Activated CD4-positive, alpha-beta T cell treated with anti-CD3 and anti-CD28 coated beads, Interleukin-2, amount 10 ng/mL, durations not matched to agents 24 days and 14 days (primary cell): Measurements from ENCODE around the gene GH2. TPM values are rescaled to one million over a fixed set of nuclear protein-coding genes. Genes with fewer than 3 reads are reported as not detected.
"Not testable (repeated sequence)": the region's sequence is repeated elsewhere in the genome, so short reads cannot be mapped to it uniquely, and the experiment has no call there.

Source experiments
- DNase-seq: peaks from one replicate; pipeline ENCODE4 v3.0.0; 2022
- H3K27ac Mint-ChIP-seq: one replicate; pipeline ENCODE4 v1.8.0; 2022; ENCODE audit warnings: mild to moderate bottlenecking, mixed read lengths
- H3K27me3 Mint-ChIP-seq: one replicate; pipeline ENCODE4 v1.8.0; 2022; ENCODE audit warnings: mixed read lengths
- H3K36me3 Mint-ChIP-seq: one replicate; pipeline ENCODE4 v1.8.0; 2022; ENCODE audit warnings: low read depth, mild to moderate bottlenecking, mixed read lengths
- H3K4me1 Mint-ChIP-seq: one replicate; pipeline ENCODE4 v1.8.0; 2021; ENCODE audit warnings: mixed read lengths
- H3K4me3 Mint-ChIP-seq: one replicate; pipeline ENCODE4 v1.8.0; 2022; ENCODE audit warnings: mild to moderate bottlenecking, moderate library complexity, mixed read lengths
- H3K9me3 Mint-ChIP-seq: one replicate; pipeline ENCODE4 v1.8.0; 2021; ENCODE audit warnings: mixed read lengths
- intact Hi-C: fragments of 100-400 bp; cut with micrococcal nuclease; formaldehyde crosslinking; loops from one replicate; pipeline ENCODE4 v1.15.1; 2023
- total RNA-seq: library from RNA; stranded (reverse); gene quantifications from 2 replicates; pipeline ENCODE4 v1.2.3, GENCODE V29; 2022

Gene GH2
- total RNA-seq, 1 donor from 2014 or later: not detected

DNA sequence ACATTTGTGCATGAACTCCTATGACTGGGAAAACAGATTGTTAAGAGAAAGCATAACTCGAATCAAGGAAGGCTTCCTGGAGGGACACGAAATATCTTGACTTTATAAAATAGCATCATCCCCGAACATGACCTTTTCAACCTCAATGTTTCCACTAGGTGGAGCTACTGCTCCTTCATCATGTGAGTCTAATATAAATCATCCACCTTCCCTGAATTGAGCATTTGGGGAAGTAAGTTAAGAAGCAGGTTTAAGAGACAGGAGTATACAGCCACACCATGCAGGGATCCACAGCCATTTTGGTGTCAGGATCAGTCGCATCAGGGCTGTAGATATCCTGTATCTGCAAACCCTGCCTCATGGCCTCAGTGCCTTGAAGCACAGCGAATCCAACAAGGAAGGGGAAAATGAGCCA lies 22.1 kb upstream of the GH2 start:
- Mint-ChIP-seq H3K27me3 (peaks cover 17% of the 10 kb centered on the region), H3K4me1 (peaks cover 10% of the 10 kb centered on the region)
- H3K4me3 Mint-ChIP-seq, intact Hi-C loops, H3K36me3 Mint-ChIP-seq, H3K27ac Mint-ChIP-seq, H3K9me3 Mint-ChIP-seq: not testable (repeated sequence)
- DNase-seq: peak; percentile 81

DNA sequence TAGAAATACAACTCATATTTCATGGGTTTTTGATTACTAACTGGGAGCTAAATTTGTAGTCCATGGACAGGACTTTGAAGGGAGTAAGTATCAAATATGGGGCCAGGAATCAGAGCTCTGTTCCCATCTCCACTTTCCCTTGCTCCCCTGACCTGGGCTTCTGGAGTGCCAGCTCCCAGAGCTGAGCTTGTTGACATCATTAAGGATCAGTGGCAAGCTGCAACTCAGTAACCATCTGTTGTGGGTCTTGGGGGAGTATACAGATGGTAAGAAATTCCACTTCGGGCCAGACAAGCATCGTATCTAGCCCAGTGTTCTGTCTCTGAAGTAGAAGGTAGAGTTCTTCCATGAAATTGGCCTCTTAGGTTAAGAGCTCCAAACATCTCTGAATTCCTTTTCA lies 20.2 kb upstream of the GH2 start:
- H3K27ac Mint-ChIP-seq, H3K4me3 Mint-ChIP-seq, H3K9me3 Mint-ChIP-seq, DNase-seq, intact Hi-C loops, H3K36me3 Mint-ChIP-seq: not testable (repeated sequence)
- H3K27me3 Mint-ChIP-seq: peaks cover 14% of the 10 kb centered on the region
- H3K4me1 Mint-ChIP-seq: peaks cover 10% of the 10 kb centered on the region

DNA sequence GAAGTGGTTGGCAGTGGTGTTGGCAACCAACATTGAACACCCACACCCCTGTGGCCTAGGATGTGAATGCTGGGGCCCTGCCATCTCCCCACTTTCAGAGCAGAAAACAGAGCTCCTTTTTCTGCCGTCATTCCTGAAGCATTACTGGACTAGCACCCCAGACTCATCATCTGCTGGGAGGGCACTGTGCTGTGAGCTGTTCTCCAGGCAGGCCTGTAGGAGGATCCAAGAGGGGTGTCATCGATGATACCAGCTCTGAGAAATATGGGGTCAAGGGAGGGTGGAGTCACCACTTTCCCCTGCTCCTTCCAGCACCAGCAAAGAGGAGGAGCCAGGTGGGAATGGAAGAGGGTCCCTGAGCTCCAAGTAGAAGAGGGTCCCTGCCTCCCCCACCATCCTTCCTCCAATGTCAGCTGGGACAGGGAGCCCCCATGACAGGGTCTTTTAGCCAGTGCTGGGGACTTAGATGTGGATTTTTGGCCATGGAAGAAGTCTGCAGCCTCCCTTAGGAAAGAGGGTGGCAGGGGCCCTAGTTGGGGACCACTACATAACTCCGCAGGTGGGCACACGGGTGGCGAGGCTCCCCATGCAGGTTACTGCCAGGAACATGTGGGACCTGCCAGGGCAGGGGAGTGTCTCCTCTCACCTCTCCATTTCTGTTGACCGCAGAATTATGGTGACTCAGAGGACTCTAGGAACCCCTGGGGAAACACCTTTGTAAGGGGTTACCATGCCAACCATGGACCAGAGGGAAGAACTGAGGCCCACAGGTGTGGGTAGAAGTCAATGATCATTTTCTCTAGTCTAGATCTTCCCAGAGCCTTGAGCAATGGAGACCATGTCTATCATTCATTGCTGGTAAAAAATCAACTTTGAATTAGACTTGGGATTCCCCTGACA lies 17.4 kb upstream of the GH2 start:
- H3K27me3 Mint-ChIP-seq: peaks cover 13% of the 10 kb centered on the region
- H3K4me3 Mint-ChIP-seq, H3K27ac Mint-ChIP-seq, H3K36me3 Mint-ChIP-seq, intact Hi-C loops, H3K9me3 Mint-ChIP-seq: not testable (repeated sequence)
- DNase-seq: peak; percentile 76
- peaks cover 10% of the 10 kb centered on the region for H3K4me1 Mint-ChIP-seq

DNA sequence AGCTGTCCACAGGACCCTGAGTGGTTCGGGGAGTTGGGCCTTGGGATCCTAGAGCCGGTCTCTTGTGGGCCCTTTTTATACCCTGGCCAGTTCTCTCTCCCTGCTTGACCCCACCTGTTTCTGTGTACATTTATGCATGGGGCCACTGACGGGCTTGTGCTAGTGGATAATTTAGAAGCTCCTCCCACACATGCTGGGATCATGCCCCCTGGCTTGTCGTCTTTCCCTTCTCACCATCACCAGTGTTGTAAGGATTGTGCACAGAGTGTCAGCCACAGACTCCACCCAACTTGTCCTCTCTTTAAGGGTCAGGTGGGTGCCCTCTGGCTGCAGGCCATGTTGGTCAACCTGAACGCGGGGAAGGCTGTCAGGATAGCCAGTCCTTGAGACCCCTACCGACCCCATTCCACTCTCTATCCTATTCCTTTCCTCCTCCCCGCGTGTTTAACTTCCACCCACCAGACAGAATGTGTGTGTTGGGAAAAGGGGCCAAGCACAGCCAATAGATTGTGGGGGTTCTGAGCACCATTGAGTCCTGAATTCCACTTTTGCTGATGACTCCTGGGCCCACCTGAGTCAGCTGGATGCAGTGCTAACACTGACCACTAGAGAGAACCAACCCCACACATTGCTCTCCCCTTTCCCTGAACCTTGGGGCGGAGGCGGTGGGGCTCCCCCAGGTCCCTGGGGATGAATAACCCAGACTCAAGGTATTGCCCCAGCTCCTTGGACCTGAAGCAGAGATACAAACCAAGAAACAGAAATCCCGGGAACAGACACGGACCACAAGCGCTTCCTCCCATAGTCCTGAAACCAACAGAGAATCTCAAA lies 15.0 kb upstream of the GH2 start, which contains the start of gene CSH1:
Gene CSH1 (minus strand): TSS at position 51 of the 831 bp plus-strand sequence. CDS start 63 bp downstream, outside the sequence.
- H3K4me1 Mint-ChIP-seq, intact Hi-C loops, H3K27ac Mint-ChIP-seq, H3K36me3 Mint-ChIP-seq, H3K4me3 Mint-ChIP-seq, DNase-seq, H3K9me3 Mint-ChIP-seq: not testable (repeated sequence)
- peaks cover 24% of the 10 kb centered on the region for H3K27me3 Mint-ChIP-seq

DNA sequence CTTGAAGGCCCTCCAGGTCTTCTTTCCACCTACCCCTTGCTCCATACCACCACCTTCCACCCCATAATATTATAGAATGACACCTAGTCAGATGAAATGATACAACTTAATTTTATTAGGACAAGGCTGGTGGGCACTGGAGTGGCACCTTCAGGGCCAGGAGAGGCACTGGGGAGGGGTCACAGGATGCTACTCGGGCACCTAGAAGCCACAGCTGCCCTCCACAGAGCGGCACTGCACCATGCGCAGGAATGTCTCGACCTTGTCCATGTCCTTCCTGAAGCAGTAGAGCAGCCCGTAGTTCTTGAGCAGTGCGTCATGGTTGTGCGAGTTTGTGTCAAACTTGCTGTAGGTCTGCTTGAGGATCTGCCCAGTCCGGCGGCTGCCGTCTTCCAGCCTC lies 13.1 kb upstream of the GH2 start:
- H3K36me3 Mint-ChIP-seq, H3K9me3 Mint-ChIP-seq, H3K4me1 Mint-ChIP-seq, intact Hi-C loops, DNase-seq, H3K4me3 Mint-ChIP-seq, H3K27ac Mint-ChIP-seq: not testable (repeated sequence)
- peaks cover 23% of the 10 kb centered on the region for H3K27me3 Mint-ChIP-seq

DNA sequence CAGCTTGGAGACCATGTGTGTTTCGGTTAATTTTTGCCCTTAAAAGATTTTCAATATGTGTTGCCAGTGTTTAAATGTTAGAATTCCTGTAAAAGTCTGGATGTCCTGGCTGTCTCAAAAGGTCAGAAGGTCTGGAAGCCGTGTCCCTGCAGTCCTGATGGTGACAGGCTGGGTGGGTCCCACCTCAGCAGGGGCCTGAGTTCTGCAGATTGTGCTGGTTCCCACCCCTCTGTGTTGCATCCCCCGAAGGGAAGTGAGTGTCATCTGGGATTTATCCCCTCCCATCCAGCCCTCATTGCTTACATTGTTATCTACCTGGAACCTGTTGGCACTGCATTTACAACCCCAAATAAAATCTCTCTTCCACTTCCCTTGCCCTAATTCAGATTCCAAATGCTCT lies 12.3 kb upstream of the GH2 start:
- H3K4me3 Mint-ChIP-seq, H3K36me3 Mint-ChIP-seq, DNase-seq, intact Hi-C loops, H3K27ac Mint-ChIP-seq, H3K4me1 Mint-ChIP-seq, H3K9me3 Mint-ChIP-seq: not testable (repeated sequence)
- H3K27me3 Mint-ChIP-seq: peaks cover 26% of the 10 kb centered on the region

DNA sequence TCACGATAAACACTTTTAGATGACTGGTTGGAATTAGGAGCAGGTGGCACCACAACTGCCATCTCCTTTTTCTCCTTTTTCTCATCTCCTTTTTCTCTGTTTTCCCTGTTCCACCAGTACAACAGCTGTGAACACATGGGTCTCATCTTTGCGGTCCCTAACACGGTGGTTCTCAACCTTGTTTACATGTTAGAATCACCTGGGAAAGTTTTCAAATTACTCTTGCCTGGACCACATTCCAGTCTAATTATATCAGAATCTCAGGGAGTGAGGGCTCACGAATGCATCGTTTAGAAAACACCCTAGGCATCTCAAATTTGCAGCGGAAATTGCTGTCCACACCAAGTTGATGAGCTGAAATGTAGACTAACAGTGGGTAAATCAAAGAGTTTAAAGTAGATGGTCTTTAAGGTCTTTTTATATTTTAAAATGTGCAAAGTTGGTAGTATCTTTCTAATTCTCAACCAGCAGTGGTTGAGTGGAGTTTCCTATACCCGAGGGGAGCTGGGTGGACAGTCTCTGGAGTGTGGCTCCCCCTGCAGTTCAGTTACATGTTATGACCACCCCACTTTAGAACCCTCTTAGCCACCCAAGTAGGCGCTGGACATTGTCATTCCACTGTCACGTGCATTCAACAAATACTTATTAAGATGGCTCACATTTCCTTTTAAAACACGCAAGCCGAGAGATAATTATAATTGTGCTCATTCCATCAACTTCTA lies 10.7 kb upstream of the GH2 start:
- DNase-seq, H3K36me3 Mint-ChIP-seq, H3K4me3 Mint-ChIP-seq, H3K4me1 Mint-ChIP-seq, H3K9me3 Mint-ChIP-seq, H3K27ac Mint-ChIP-seq, intact Hi-C loops: not testable (repeated sequence)
- H3K27me3 Mint-ChIP-seq: peaks cover 35% of the 10 kb centered on the region

DNA sequence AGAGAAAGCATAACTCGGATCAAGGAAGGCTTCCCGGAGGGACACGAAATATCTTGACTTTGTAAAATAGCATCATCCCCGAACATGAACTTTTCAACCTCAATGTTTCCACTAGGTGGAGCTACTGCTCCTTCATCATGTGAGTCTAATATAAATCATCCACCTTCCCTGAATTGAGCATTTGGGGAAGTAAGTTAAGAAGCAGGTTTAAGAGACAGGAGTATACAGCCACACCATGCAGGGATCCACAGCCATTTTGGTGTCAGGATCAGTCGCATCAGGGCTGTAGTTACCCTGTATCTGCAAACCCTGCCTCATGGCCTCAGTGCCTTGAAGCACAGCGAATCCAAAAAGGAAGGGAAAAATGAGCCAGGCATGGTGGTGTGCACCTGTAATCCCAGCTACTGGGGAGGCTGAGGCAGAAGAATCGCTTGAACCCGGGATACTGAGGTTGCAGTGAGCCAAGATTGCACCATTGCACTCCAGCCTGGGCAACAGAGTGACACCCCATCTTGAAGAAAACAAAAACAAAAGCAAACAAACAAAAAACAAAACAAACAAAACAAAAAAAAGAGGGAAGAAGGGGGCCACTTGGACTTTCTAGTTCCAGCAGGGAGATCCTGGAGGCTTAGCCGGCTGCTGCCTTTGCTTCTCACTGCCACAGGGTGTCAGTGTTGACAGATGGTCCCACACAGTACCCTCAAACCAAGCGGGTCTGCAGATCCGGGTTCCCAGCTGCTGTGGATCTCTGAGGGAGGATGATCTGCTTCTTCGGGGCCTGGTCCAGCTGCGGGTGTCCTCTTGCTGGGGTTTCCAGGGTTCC lies 7.5 kb upstream of the GH2 start:
- H3K36me3 Mint-ChIP-seq, intact Hi-C loops, H3K27ac Mint-ChIP-seq, H3K4me1 Mint-ChIP-seq, H3K9me3 Mint-ChIP-seq, H3K4me3 Mint-ChIP-seq: not testable (repeated sequence)
- DNase-seq: peak; percentile 78
- peaks cover 42% of the 10 kb centered on the region for H3K27me3 Mint-ChIP-seq

DNA sequence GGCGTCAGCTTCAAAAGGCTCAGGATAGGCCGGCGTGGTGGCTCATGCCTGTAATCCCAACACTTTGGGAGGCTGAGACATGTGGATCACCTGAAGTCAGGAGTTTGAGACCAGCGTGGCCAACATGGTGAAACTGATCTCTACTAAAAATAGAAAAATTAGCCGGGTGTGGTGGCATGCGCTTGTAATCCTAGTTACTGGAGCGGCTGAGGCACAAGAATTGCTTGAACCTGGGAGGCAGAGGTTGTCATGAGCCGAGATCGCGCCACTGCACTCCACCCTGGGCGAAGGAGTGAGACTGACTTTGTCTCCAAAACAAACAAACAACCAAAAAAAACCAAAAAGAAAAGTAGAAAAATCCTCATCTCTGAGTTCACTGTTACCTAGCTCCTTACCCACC lies 3.4 kb upstream of the GH2 start:
- peaks cover 12% of the 10 kb centered on the region for H3K4me1 Mint-ChIP-seq
- DNase-seq, H3K36me3 Mint-ChIP-seq, H3K4me3 Mint-ChIP-seq, H3K27ac Mint-ChIP-seq, intact Hi-C loops, H3K9me3 Mint-ChIP-seq: not testable (repeated sequence)
- peaks cover 25% of the 10 kb centered on the region for H3K27me3 Mint-ChIP-seq

DNA sequence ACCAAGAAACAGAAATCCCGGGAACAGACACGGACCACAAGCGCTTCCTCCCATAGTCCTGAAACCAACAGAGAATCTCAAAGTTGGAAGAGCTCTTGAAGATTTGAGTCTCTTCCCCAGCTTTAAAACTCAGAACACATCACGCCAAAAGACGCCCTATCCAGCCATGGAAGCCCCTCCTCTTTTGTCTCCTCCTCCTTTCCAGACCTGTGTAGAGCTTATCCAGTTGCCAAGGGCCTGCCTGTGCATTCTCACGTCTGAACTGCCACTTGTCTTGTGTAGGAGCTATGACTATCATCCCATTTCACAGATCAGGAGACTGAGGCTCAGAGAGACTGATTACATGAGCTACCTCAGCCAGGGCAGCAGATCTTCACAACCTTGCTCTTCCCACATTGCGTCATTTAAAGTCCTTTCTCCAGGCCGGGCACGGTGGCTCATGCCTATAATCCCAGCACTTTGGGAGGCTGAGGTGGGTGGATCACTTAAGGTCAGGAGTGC lies 932 bp upstream of the GH2 start:
- H3K4me3 Mint-ChIP-seq, H3K9me3 Mint-ChIP-seq, H3K27ac Mint-ChIP-seq, H3K4me1 Mint-ChIP-seq, H3K36me3 Mint-ChIP-seq, DNase-seq, intact Hi-C loops: not testable (repeated sequence)
- H3K27me3 Mint-ChIP-seq: peaks cover 15% of the 10 kb centered on the region

DNA sequence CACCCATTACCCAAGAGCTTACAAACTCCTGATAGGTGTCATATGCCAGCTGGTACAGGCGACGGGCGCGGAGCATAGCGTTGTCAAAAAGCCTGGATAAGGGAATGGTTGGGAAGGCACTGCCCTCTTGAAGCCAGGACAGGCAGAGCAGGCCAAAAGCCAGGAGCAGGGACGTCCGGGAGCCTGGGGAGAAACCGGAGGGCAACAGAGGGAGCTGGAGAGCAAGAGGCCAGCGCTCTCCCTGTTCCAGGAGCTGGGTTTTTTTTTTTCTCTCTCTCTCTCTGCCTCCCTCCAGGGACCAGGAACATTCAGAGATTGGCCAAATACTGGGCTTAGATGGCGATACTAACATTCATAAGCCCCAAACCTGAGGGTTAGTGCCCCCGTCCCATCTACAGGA lies 407 bp downstream of the GH2 start:
- H3K4me3 Mint-ChIP-seq, H3K27me3 Mint-ChIP-seq, H3K9me3 Mint-ChIP-seq, H3K27ac Mint-ChIP-seq, H3K36me3 Mint-ChIP-seq, DNase-seq, intact Hi-C loops, H3K4me1 Mint-ChIP-seq: not testable (repeated sequence)

DNA sequence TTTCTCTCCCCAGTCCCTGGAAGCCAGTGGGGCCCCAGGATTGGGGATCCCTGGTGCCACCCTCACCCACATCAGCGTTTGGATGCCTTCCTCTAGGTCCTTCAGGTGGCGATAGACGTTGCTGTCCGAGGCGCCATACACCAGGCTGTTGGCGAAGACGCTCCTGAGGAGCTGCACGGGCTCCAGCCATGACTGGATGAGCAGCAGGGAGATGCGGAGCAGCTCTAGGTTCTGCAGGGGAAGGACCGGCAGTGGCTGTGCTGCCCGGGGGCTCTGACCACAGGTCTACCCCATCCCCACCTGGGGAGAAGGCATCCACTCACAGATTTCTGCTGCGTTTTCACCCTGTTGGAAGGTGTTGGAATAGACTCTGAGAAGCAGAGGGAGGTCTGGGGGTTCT lies 1.0 kb downstream of the GH2 start:
- Mint-ChIP-seq H3K36me3 (no peaks in the 10 kb centered on the region), H3K27me3 (peaks cover 9% of the 10 kb centered on the region), H3K4me3 (no peak overlapping the region), H3K9me3 (no peaks in the 10 kb centered on the region), H3K27ac (no peak overlapping the region), H3K4me1 (peaks cover 5% of the 10 kb centered on the region)
- no peak for DNase-seq
- intact Hi-C loops: no loop called here

DNA sequence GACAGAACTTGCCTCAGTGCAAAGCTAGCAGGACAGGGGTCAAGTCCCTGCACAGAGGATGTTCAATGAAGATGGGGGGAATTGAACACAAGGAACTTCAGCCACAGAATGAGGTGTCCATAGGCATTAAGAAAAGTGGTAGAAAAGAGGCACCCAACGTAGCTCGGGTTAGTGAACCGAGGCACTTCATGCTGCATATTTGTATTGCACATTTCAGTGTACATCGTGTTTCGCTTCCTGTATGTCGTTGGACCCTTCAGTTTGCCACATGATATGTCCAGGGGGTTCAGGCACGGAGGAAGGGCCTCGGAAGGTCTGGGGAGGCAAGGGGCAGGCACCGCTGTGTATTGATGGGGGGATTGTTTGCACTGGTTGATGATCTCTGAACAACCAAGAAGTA lies 3.3 kb downstream of the GH2 start:
- H3K4me3 Mint-ChIP-seq, DNase-seq, H3K4me1 Mint-ChIP-seq, intact Hi-C loops, H3K27ac Mint-ChIP-seq, H3K27me3 Mint-ChIP-seq, H3K9me3 Mint-ChIP-seq, H3K36me3 Mint-ChIP-seq: not testable (repeated sequence)
